Measurements from ENCODE around the gene ELMO2.

The ELMO2 gene

DNA sequence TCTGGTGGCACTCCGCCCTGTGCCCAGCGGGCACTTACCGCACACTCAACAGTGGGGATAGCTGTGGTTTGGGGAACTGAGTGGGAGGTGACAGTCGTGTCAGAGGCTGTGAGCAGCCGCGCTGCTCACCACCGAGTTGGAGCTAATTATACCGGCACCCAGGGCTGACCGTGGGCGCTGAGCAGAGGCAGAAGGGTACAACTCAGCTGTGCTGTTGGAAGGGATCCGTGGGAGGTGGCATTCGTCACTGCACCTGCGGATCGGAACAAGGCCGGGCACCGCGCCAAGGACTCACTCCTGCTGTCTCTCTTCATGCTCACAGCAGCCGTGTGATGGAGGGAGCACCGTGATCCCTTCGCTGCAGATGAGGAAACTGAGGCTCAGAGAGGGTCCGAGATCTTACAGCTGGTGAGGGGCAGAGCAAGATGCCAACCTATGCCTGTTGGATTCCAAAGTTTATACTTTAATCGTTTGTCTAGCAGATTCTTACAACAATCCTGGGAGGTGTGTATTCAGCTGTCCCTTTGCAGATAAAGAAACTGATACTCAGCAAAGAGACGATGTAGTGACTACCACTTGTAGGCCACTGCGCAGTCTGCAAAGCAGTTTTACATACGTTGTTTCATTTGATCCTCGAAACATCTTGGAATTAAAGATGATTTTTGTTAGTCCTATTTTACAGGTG, 713 bp upstream of the ELMO2 start:
- H3K4me3 ChIP-seq (ENCODE audit: low read length), result peak overlapping the region; percentile 66
- peak; percentile 12 for DNase-seq (ENCODE audit: low read depth)
- TF ChIP-seq, protein P1, sequence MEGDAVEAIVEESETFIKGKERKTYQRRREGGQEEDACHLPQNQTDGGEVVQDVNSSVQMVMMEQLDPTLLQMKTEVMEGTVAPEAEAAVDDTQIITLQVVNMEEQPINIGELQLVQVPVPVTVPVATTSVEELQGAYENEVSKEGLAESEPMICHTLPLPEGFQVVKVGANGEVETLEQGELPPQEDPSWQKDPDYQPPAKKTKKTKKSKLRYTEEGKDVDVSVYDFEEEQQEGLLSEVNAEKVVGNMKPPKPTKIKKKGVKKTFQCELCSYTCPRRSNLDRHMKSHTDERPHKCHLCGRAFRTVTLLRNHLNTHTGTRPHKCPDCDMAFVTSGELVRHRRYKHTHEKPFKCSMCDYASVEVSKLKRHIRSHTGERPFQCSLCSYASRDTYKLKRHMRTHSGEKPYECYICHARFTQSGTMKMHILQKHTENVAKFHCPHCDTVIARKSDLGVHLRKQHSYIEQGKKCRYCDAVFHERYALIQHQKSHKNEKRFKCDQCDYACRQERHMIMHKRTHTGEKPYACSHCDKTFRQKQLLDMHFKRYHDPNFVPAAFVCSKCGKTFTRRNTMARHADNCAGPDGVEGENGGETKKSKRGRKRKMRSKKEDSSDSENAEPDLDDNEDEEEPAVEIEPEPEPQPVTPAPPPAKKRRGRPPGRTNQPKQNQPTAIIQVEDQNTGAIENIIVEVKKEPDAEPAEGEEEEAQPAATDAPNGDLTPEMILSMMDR (conservative IDR thresholded peaks at IDR 0.05; ENCODE audit: low read length), result no peak

DNA sequence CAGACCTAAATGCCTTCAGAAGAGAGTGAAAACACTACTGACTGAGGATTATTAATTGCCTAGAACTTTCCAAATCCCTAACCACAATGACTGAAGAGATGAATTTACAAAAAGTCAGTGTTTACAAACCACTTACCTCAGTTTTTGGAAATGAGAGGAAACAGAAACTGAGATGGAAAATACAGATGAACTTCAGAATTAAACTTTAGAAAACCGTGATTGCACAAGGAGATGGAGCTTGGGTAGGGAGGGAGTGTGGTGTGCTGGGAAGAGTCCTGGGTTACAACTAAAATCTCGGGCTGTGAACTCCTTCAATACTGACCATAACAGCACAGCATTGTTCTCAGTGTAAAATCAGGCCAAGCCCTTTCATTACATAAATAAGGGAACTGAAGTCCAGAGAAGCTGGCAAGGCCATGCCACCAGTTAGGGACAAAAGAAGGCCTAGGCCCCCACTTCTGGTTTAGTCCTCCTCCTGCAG, 4.0 kb downstream of the ELMO2 start:
- peak; percentile 70 for DNase-seq (ENCODE audit: low read depth)
- TF ChIP-seq, protein P1 (conservative IDR thresholded peaks at IDR 0.05; ENCODE audit: low read length), result no peak
- no peak overlapping the region for H3K4me3 ChIP-seq (ENCODE audit: low read length)

DNA sequence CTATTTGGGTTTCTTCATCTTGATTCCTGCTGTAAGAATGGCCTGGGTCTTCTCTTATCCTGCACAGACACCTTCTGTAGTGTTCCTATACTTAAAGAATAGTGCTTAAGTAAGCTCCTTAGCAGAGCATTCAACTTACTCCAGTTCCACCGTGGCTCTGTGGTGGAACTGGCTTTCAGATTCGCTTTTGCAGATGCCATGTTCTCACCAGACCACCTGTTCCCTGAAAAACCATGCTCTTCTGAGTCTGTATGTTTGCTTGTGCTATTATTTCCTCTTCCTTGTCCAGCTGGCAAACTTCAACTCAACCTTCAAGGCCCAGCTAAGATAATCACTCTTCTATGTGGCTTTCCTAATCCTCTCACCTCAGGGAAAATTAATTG, 4.9 kb downstream of the ELMO2 start:
- TF ChIP-seq, protein P1 (conservative IDR thresholded peaks at IDR 0.05; ENCODE audit: low read length), result no peak
- DNase-seq (ENCODE audit: low read depth), result no peak
- no peak overlapping the region for H3K4me3 ChIP-seq (ENCODE audit: low read length)

DNA sequence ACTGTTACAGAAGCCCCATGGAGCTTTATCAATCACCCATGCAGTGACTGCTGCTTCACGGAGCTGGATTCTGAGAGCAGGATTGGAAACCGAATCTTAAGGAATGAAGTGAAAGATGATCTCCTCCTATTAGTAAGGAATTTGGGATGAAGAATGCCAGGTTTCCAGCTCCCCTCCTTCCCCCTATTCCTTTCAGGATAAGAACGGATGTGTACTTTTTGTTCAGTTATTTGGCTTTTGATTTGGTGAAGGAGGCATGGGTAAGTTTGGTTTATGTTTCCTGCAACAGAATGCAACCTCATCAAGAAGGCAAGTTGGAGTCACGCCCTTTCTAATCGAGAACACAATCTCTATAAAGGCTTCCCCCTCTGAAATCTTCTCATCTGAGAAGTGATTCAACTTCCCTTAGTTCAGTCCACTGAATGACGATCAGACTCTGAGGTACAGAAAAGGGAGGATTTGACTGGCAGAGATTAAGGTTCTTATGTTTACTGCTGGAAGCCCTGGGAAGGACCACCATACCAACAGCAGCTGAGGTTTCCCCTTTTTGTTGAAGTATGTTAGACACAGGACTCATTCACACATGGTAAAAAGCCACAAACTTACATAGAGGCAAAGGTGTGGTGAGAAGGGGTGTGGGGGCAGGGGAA, 5.5 kb downstream of the ELMO2 start:
- H3K4me3 ChIP-seq (ENCODE audit: low read length), result peak overlapping the region; percentile 32
- peak; percentile 53 for DNase-seq (ENCODE audit: low read depth)

GRCh38 chr20:46400253-46400652, 6.2 kb downstream of the ELMO2 start:
- TF ChIP-seq, protein P1 (conservative IDR thresholded peaks at IDR 0.05; ENCODE audit: low read length), result peak; percentile 21; the same call in 1 of the 2 replicates
- peak; percentile 82 for DNase-seq (ENCODE audit: low read depth)
- H3K4me3 ChIP-seq (ENCODE audit: low read length), result peak overlapping the region; percentile 32

More for the DNA sequence above, 5.5 kb downstream of the ELMO2 start:
- TF ChIP-seq, protein P1 (conservative IDR thresholded peaks at IDR 0.05; ENCODE audit: low read length), result no peak

- TF ChIP-seq, protein P1 (conservative IDR thresholded peaks at IDR 0.05; ENCODE audit: low read length), result no peak
- H3K4me3 ChIP-seq (ENCODE audit: low read length), result no peak overlapping the region
- DNase-seq (ENCODE audit: low read depth), result no peak
Measured at GRCh38 chr20:46399401-46399800, 7.0 kb downstream of the ELMO2 start.

GRCh38 chr20:46398963-46399362, 7.5 kb downstream of the ELMO2 start:
- TF ChIP-seq, protein P1 (conservative IDR thresholded peaks at IDR 0.05; ENCODE audit: low read length), result no peak
- DNase-seq (ENCODE audit: low read depth), result no peak
- H3K4me3 ChIP-seq (ENCODE audit: low read length), result no peak overlapping the region

All from AG10803 (cell line).